ENCODE results near the gene PALM. TPM values are rescaled to one million over a fixed set of nuclear protein-coding genes. Genes with fewer than 3 reads are reported as not detected.
A peak's percentile ranks its signal among the peaks of the same experiment; 100 is the strongest.

The PALM gene
- total RNA-seq, 4 donors from 2014 or later = 19.4 to 45.4 (median 24.2) TPM

GRCh38 chr19:718251-718951 is 9.7 kb downstream of the PALM start:
- peak overlapping the region; percentile 79 for H3K27ac ChIP-seq
- H3K27me3 ChIP-seq = peaks cover 5% of the 10 kb centered on the region
- no peaks in the 10 kb centered on the region for H3K9me3 ChIP-seq
- WGBS = 65% methylated on average over 9 of the region's 23 CpGs
- TF ChIP-seq POLR2A (IDR thresholded peaks at IDR 0.05) (no peak), EP300 (IDR thresholded peaks at IDR 0.05) (no peak), CTCF (IDR thresholded peaks at IDR 0.05) (no peak), POLR2AphosphoS5 (IDR thresholded peaks at IDR 0.05) (no peak)
- H3K4me3 ChIP-seq = no peak overlapping the region
- peaks cover 27% of the 10 kb centered on the region for H3K4me1 ChIP-seq
- H3K36me3 ChIP-seq = peaks cover 4% of the 10 kb centered on the region
- no peak for DNase-seq (ENCODE audit: low spot score in 2 of 2)

DNA sequence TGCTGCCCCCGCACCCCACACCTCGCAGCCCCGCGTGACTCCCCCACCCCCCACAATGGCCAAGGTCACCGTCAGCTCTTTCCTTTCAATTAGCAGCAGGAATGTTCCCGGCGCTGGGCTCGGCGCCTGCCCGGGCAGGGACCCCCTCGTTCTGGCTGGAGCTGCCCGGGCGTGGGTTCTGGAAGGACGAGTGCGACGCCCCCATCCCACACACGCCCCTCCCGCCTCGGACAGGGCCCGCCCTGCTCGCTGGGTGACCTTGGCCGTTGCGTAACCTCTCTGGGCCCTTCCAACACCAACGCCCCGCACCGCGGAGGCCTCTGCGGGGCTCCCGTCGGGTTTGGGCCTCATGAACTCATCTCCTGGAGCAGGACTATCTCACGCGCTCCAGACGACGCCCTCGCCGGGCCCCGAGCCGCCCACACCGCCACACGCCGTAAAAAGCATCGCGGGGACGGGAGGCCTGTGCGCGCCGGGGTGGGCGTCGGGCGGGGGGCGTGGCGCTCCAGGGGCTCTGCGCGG is 10.3 kb downstream of the PALM start:
- Histone ChIP-seq H3K4me1 (peaks cover 27% of the 10 kb centered on the region), H3K27me3 (peaks cover 5% of the 10 kb centered on the region), H3K27ac (peak overlapping the region; percentile 79), H3K9me3 (no peaks in the 10 kb centered on the region), H3K36me3 (peaks cover 4% of the 10 kb centered on the region), H3K4me3 (no peak overlapping the region)
- WGBS = 80% methylated on average over 1 of the region's 54 CpGs
- TF ChIP-seq EP300 (IDR thresholded peaks at IDR 0.05) = no peak
- DNase-seq (ENCODE audit: low spot score in 2 of 2) = peak; percentile 88 to 90

DNA sequence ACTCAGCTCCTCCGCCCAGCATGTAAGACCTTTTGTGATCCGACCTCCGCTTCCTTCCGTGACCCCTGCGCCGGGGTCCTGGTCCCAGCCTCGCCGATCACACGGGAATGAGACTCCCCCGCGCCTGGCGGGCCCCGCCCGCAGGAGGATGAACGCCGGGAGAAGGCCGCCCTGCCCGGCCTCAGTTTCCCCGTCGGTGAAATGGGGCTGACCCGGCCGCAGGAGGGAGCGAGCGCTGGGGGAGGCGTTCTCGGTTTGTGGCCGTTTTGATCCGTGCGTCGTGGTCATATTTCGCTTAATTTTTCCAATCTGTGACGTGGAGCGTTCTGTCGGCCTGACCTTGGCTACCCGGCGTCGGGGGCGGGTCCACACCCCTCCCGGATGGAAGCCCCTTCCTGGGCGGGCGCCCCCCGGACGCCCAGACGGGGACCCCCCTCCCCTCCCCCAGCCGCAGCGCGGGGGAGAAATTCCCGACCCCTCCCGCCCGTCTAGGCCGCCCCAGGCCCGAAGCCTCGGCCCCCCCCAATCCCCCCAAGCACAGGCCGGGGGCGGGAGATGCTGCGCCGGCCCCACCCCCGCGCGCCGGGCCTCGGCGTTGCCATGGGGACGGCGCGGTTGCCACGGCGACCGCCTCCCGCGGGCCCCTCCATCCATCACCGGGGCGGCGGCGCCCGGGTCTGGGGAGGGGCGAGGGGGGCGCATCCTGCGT is 11.1 kb downstream of the PALM start:
- TF ChIP-seq EP300 (IDR thresholded peaks at IDR 0.05) (no peak), POLR2A (IDR thresholded peaks at IDR 0.05) (no peak), POLR2AphosphoS5 (IDR thresholded peaks at IDR 0.05) (no peak), CTCF (IDR thresholded peaks at IDR 0.05) (no peak)
- Histone ChIP-seq H3K4me1 (peaks cover 27% of the 10 kb centered on the region), H3K27ac (peak overlapping the region; percentile 79), H3K4me3 (no peak overlapping the region), H3K36me3 (peaks cover 4% of the 10 kb centered on the region), H3K9me3 (no peaks in the 10 kb centered on the region), H3K27me3 (peaks cover 5% of the 10 kb centered on the region)
- DNase-seq (ENCODE audit: low spot score in 2 of 2) = no peak
- 71% methylated on average over 26 of the region's 79 CpGs for WGBS

GRCh38 chr19:720345-721160 is 11.8 kb downstream of the PALM start:
- WGBS = 50% methylated on average over 14 of the region's 58 CpGs

More at GRCh38 chr19:720345-721160, 11.8 kb downstream of the PALM start:
- Histone ChIP-seq H3K9me3 (no peaks in the 10 kb centered on the region), H3K4me1 (peaks cover 27% of the 10 kb centered on the region), H3K27me3 (peaks cover 5% of the 10 kb centered on the region), H3K4me3 (no peak overlapping the region), H3K36me3 (peaks cover 2% of the 10 kb centered on the region), H3K27ac (peak overlapping the region; percentile 79)
- no peak for DNase-seq (ENCODE audit: low spot score in 2 of 2)
- no peak for TF ChIP-seq CTCF (IDR thresholded peaks at IDR 0.05)
- no peak for TF ChIP-seq POLR2A (IDR thresholded peaks at IDR 0.05)
- no peak for TF ChIP-seq EP300 (IDR thresholded peaks at IDR 0.05)
- TF ChIP-seq POLR2AphosphoS5 (IDR thresholded peaks at IDR 0.05) = no peak

Data from suprapubic skin (tissue), 4 donors.